ENCODE data around the gene UCN.
"Not testable (repeated sequence)": the region's sequence is repeated elsewhere in the genome, so short reads cannot be mapped to it uniquely, and the experiment has no call there.

The UCN gene

GRCh38 chr2:27308359-27308881 is at the start of gene UCN:
Gene UCN, minus strand, starts transcription at chr2:27308445. Its CDS starts 550 bp downstream, at chr2:27307895.
- DNase-seq (ENCODE audit: low spot score): no peak

DNA sequence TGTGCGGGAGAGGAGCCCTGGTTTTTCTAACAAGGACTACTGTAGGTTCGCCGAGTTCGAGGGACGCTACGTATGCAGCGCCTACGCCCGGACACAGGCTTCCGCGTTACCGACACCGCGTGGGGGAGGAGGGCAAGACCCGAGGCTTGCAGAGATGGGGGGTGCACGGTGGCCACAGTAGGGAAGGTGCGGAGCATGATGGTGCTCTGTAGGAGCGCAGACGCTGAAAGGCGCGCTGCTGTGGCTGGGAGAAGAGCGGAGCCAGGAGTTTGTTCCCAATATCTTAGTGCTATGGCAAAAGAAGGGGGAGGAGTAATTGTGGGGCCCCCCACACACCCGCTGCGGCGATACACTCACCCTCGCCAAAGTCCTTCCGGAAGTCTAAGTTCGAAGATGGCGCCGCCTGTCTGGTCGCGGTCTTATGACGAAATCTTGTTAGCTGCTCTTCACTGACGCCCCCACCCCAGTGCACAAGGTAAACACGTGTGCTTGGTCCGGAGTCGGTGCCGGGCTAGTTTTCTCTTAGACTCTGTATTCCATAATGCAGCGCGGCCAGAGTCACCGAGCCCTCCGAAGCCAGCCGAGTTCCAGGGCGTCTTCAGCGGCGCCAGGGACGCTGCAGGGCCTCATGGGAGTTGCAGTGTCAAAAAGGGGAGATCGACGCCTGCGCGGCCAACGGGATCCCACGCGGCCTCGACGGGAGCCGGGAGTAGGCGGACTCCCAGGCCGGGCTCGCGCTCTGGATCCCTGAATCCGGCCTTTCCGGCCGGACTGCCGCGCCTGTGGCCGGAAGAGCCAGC is 48.3 kb upstream of the UCN start, which contains the start of gene GTF3C2:
Gene GTF3C2 (minus strand): TSS at position 383 of the 800 bp plus-strand sequence. CDS start 13,210 bp downstream, outside the sequence.
- peak; percentile 95 for DNase-seq (ENCODE audit: low spot score)

GRCh38 chr2:27356056-27356381 is 47.8 kb upstream of the UCN start:
- DNase-seq (ENCODE audit: low spot score): peak; percentile 57

DNA sequence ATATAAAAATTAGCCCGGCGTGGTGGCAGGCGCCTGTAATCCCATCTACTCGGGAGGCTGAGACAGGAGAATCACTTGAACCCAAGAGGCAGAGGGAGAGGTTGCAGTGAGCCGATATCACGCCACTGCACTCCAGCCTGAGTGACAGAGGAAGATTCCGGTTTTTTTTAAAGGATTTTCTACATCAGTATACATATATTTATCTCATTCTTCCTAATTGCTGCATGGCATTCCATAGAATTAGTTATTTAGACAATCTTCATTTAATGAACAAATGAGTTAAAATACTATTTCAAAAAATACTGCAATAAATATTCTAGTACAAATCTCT is 46.3 kb upstream of the UCN start:
- no peak for DNase-seq (ENCODE audit: low spot score)

- DNase-seq (ENCODE audit: low spot score): no peak
Observed at GRCh38 chr2:27353762-27354596, 45.7 kb upstream of the UCN start.

- not testable (repeated sequence) for DNase-seq (ENCODE audit: low spot score)
Observed at GRCh38 chr2:27353386-27353761, 45.1 kb upstream of the UCN start.

GRCh38 chr2:27351802-27352598 is 43.8 kb upstream of the UCN start:
- DNase-seq (ENCODE audit: low spot score): peak; percentile 45

GRCh38 chr2:27350106-27350693 is 42.0 kb upstream of the UCN start:
- DNase-seq (ENCODE audit: low spot score): no peak

- DNase-seq (ENCODE audit: low spot score): no peak
Observed at GRCh38 chr2:27347641-27348040, 39.4 kb upstream of the UCN start.

- DNase-seq (ENCODE audit: low spot score): no peak
Observed at GRCh38 chr2:27336173-27336572, 27.9 kb upstream of the UCN start.

- no peak for DNase-seq (ENCODE audit: low spot score)
Observed at GRCh38 chr2:27335311-27335710, 27.1 kb upstream of the UCN start.

- DNase-seq (ENCODE audit: low spot score): no peak
Observed at GRCh38 chr2:27324720-27325119, 16.5 kb upstream of the UCN start.

GRCh38 chr2:27323596-27324285 is 15.5 kb upstream of the UCN start:
- no peak for DNase-seq (ENCODE audit: low spot score)

GRCh38 chr2:27322766-27323595 is 14.7 kb upstream of the UCN start, which contains the start of gene MPV17:
Gene MPV17, minus strand, starts transcription at chr2:27323097. Its CDS starts 580 bp downstream, at chr2:27322517.
- peak; percentile 91 for DNase-seq (ENCODE audit: low spot score)

DNA sequence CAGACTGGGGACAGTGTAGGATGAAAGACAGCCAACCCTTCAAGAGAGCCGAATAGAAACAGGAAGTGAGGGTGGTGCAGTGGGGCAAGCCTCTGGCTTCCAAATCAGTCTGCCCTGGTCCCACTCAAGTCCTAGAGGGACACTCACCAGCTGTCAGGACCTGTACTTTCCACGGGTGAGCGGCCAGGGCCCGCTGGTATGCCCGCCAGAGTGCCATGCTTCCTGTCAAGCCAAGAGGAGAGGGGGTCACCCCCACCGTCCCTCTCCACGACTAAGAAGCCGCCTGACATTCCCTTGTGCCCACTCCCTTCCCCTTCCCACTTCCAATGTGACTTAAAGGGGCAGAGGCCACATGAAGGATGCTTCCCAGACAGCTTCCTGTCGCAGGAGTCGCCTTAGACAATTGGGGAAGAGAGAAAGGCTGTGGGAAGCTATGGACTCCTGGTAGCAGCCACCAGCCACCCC is 14.1 kb upstream of the UCN start:
- peak; percentile 22 for DNase-seq (ENCODE audit: low spot score)

GRCh38 chr2:27320958-27321543 is 12.8 kb upstream of the UCN start:
- no peak for DNase-seq (ENCODE audit: low spot score)

GRCh38 chr2:27319839-27320238 is 11.6 kb upstream of the UCN start:
- not testable (repeated sequence) for DNase-seq (ENCODE audit: low spot score)

DNA sequence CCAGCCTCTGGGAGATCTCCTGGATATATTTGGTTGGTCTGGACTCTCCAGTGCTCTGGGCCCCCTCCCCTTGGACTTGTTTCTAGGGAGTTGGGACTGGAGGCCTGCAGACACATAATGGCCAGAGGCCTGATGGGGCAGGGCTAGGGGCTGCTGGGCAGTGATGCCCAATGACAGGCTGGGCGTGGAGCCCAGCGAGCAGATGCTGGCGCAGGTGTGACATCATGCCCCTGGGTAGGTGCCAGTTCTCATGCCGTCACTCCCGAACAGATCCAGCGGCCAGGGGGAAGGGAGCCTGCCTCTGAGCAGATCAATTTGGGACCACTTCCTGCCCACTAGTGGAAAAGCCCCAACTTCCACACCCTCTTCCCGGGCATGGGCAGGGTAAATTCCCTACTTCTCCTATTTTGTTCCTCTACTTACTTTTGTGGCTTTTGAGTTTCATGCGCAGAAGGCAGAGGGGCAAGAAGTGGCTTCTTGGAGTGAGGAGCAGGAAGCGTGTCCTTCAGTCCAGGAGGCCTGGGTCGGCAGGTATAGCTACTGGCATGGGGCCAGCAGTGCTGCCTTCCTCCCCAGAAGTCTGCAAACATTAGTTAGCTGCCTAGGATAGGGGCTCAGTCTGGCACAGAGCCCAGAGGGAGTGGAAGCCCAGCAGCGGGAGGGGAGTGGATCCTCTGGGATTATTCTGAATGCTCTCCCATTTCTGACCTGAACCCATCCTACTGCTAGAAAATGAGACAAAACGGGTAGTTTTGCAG is 8.6 kb upstream of the UCN start:
- DNase-seq (ENCODE audit: low spot score): no peak

- DNase-seq (ENCODE audit: low spot score): no peak
Observed at GRCh38 chr2:27315122-27315521, 6.9 kb upstream of the UCN start.

Data from activated CD4-positive, alpha-beta T cell treated with anti-CD3 and anti-CD28 coated beads, Interleukin-2, Interleukin-4, amounts not matched to agents 100 ng/mL and 50 ng/mL, durations not matched to agents 16 hours and 8 hours (primary cell).